Stimulated activated effector memory CD8-positive, alpha-beta T cell treated with anti-CD3 and anti-CD28 coated beads, Interleukin-12 subunit alpha, Interleukin-12 subunit beta, amount 100 ng/mL, for 72 hours (primary cell): ENCODE measurements around the gene KYNU.
"Not testable (repeated sequence)": the region's sequence is repeated elsewhere in the genome, so short reads cannot be mapped to it uniquely, and the experiment has no call there.

Source experiments
- ATAC-seq: fragments of 150-1000 bp; cut with Tn5 transposase; 2 replicates; pipeline ENCODE4 v1.10.0; 2021
- DNase-seq, 2 donors: peaks; one replicate each; pipeline ENCODE4 v3.0.0; 2021 to 2022; ENCODE audit warnings: low spot score in 2 of 2
- H3K27ac Mint-ChIP-seq: one replicate; pipeline ENCODE4 v1.8.0; 2022; ENCODE audit warnings: mild to moderate bottlenecking, mixed read lengths
- H3K36me3 Mint-ChIP-seq: one replicate; pipeline ENCODE4 v1.8.0; 2022; ENCODE audit warnings: mild to moderate bottlenecking, mixed read lengths
- H3K4me1 Mint-ChIP-seq: one replicate; pipeline ENCODE4 v1.8.0; 2022; ENCODE audit warnings: mixed read lengths
- H3K4me3 Mint-ChIP-seq: one replicate; pipeline ENCODE4 v1.8.0; 2022; ENCODE audit warnings: mild to moderate bottlenecking, mixed read lengths
- H3K9me3 Mint-ChIP-seq: one replicate; pipeline ENCODE4 v1.8.0; 2022; ENCODE audit warnings: mixed read lengths

The KYNU gene

DNA sequence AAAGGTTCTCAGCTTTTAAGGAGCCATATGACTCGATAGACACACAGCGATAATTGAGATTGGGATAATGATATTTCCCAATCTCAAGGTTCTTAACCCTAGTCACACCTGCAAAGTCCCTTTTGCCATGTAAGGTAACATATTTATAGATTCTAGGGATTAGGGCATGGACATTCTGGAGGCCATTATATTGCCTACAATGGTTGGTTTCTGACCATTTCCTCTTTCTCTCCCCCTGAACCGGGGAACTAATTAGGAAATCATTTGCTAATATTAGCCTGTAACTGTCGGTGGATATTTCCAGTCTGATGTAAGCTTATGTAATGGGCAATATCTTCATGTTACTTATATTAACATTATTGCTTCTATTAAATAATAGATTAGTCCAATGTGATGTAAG, 210.9 kb downstream of the KYNU start:
- Mint-ChIP-seq H3K27ac (no peak overlapping the region), H3K9me3 (no peaks in the 10 kb centered on the region), H3K36me3 (peaks cover 6% of the 10 kb centered on the region), H3K4me1 (peaks cover 18% of the 10 kb centered on the region), H3K4me3 (no peak overlapping the region)
- no peak for ATAC-seq
- DNase-seq, result no peak

DNA sequence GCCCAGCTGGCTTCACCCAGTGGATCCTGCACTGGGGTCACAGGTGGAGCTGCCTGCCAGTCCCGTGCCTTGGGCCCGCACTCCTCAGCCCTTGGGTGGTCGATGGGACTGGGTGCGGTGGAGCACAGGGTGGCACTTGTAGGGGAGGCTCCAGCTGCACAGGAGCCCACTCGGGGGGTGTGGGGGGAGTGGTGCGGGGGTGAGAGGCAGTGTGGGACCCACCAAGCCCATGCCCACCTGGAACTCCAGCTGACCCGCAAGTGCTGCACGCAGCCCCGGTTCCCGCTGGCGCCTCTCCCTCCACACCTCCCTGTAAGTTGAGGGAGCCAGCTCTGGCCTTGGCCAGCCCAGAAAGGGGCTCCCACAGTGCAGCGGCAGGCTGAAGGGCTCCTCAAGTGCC, 212.1 kb downstream of the KYNU start:
- peaks cover 18% of the 10 kb centered on the region for H3K4me1 Mint-ChIP-seq
- ATAC-seq, H3K27ac Mint-ChIP-seq, H3K36me3 Mint-ChIP-seq, DNase-seq, H3K9me3 Mint-ChIP-seq, H3K4me3 Mint-ChIP-seq: not testable (repeated sequence)
